ENCODE data around the gene RFTN1. TPM values are rescaled to one million over a fixed set of nuclear protein-coding genes. Genes with fewer than 3 reads are reported as not detected.

The RFTN1 gene
- total RNA-seq, 3 donors from 2014 or later (not counting 1 experiment from before 2014, with no cell fraction given), result 112 to 135 (median 115) TPM

- no peaks in the 10 kb centered on the region for H3K9me3 ChIP-seq (ENCODE audit: control insufficient read depth, insufficient read depth, low read length)
- H3K4me1 ChIP-seq (ENCODE audit: control insufficient read depth, insufficient read depth, low read length), result peaks cover 61% of the 10 kb centered on the region
- H3K4me3 ChIP-seq (ENCODE audit: low read length), result no peak overlapping the region
- H3K27ac ChIP-seq (ENCODE audit: low read length), result peak overlapping the region; percentile 19
- ATAC-seq (no peak), DNase-seq (peak in 1 of 2 donors; percentile 57)
- Mint-ChIP-seq H3K4me1 (peaks cover 64 to 80% of the 10 kb centered on the region in 2 donors), H3K9me3 (no peaks in the 10 kb centered on the region), H3K27ac (peak overlapping the region; percentile 58 to 75), H3K36me3 (peaks cover 10% of the 10 kb centered on the region), H3K4me3 (no peak overlapping the region), H3K27me3 (ENCODE audit: low read depth in 2 of 2) (no peaks in the 10 kb centered on the region)
- peaks cover 39% of the 10 kb centered on the region for H3K36me3 ChIP-seq (ENCODE audit: control insufficient read depth, insufficient read depth, low read length)
- no peaks in the 10 kb centered on the region for H3K27me3 ChIP-seq (ENCODE audit: control insufficient read depth, insufficient read depth, low read length)
- TF ChIP-seq CTCF (IDR thresholded peaks at IDR 0.05), result no peak
- 70% methylated on average over 17 of the region's 17 CpGs for WGBS (ENCODE audit: insufficient coverage)
- intact Hi-C loops (cut with micrococcal nuclease), result no loop called here
Observed at GRCh38 chr3:16374047-16374934, 139.2 kb downstream of the RFTN1 start.

- 77% methylated on average over 3 of the region's 3 CpGs for WGBS (ENCODE audit: insufficient coverage)
- DNase-seq, result no peak
- peaks cover 56 to 71% of the 10 kb centered on the region in 2 donors for H3K4me1 Mint-ChIP-seq
- no peaks in the 10 kb centered on the region for H3K9me3 Mint-ChIP-seq
- peaks cover 45% of the 10 kb centered on the region for H3K36me3 ChIP-seq (ENCODE audit: control insufficient read depth, insufficient read depth, low read length)
- no peak for ATAC-seq
- H3K36me3 Mint-ChIP-seq, result peaks cover 14% of the 10 kb centered on the region
- H3K27ac ChIP-seq (ENCODE audit: low read length), result no peak overlapping the region
- H3K4me1 ChIP-seq (ENCODE audit: control insufficient read depth, insufficient read depth, low read length), result peaks cover 54% of the 10 kb centered on the region
- no peaks in the 10 kb centered on the region for H3K27me3 Mint-ChIP-seq (ENCODE audit: low read depth in 2 of 2)
- no peak overlapping the region for H3K4me3 Mint-ChIP-seq
- intact Hi-C loops (cut with micrococcal nuclease), result no loop called here
- H3K9me3 ChIP-seq (ENCODE audit: control insufficient read depth, insufficient read depth, low read length), result no peaks in the 10 kb centered on the region
- no peak overlapping the region for H3K4me3 ChIP-seq (ENCODE audit: low read length)
- no peak for TF ChIP-seq CTCF (IDR thresholded peaks at IDR 0.05)
- H3K27ac Mint-ChIP-seq, result peak overlapping the region; percentile 58 to 75
- no peaks in the 10 kb centered on the region for H3K27me3 ChIP-seq (ENCODE audit: control insufficient read depth, insufficient read depth, low read length)
Observed at GRCh38 chr3:16373341-16373946, 140.1 kb downstream of the RFTN1 start.

- peaks cover 48 to 64% of the 10 kb centered on the region in 2 donors for H3K4me1 Mint-ChIP-seq
- Histone ChIP-seq H3K9me3 (ENCODE audit: control insufficient read depth, insufficient read depth, low read length) (no peaks in the 10 kb centered on the region), H3K27me3 (ENCODE audit: control insufficient read depth, insufficient read depth, low read length) (no peaks in the 10 kb centered on the region), H3K36me3 (ENCODE audit: control insufficient read depth, insufficient read depth, low read length) (peaks cover 50% of the 10 kb centered on the region), H3K4me1 (ENCODE audit: control insufficient read depth, insufficient read depth, low read length) (peaks cover 46% of the 10 kb centered on the region), H3K27ac (ENCODE audit: low read length) (peak overlapping the region; percentile 11), H3K4me3 (ENCODE audit: low read length) (no peak overlapping the region)
- H3K4me3 Mint-ChIP-seq, result no peak overlapping the region
- no peak for TF ChIP-seq CTCF (IDR thresholded peaks at IDR 0.05)
- H3K9me3 Mint-ChIP-seq, result no peaks in the 10 kb centered on the region
- ATAC-seq (no peak), DNase-seq (no peak)
- H3K36me3 Mint-ChIP-seq, result peaks cover 14% of the 10 kb centered on the region
- intact Hi-C loops (cut with micrococcal nuclease), result no loop called here
- H3K27ac Mint-ChIP-seq, result peak overlapping the region; percentile 34 to 75
- WGBS (ENCODE audit: insufficient coverage), result 80% methylated on average over 10 of the region's 12 CpGs
- no peaks in the 10 kb centered on the region for H3K27me3 Mint-ChIP-seq (ENCODE audit: low read depth in 2 of 2)
Observed at GRCh38 chr3:16372362-16373292, 140.9 kb downstream of the RFTN1 start.
